Panc1 (cell line): ENCODE data around the gene PLEKHA7. TPM values are rescaled to one million over a fixed set of nuclear protein-coding genes. Genes with fewer than 3 reads are reported as not detected.

Experiments
- ATAC-seq: fragments of 200-7000 bp; cut with Tn5 transposase; 2 replicates; pipeline ENCODE4 v1.9.1; 2020; ENCODE audit warnings: mild to moderate bottlenecking, moderate library complexity
- BruUV-seq: library from RNA; stranded (reverse); fragments of 400-500 nt; replicated peaks from 2 replicates; lab custom pipeline; 2021; lab: Mats Ljungman, UMichigan
- CTCF ChIA-PET: fragments of 300-600 bp; sonication (Branson Sonifier 250); formaldehyde crosslinking; loops from one replicate; lab custom pipeline; 2022; ENCODE audit warnings: antibody characterized with exemption; lab: Charles Lee
- POLR2A ChIA-PET: fragments of 300-600 bp; sonication (Branson Sonifier 250); formaldehyde crosslinking; loops from one replicate; lab custom pipeline; 2022; ENCODE audit warnings: antibody characterized with exemption; lab: Charles Lee
- DNase-seq: peaks from one replicate; pipeline ENCODE4 v3.0.0-alpha.2; 2010; ENCODE audit warnings: low read depth, low spot score
- H3K27ac ChIP-seq: 2 replicates; pipeline ENCODE4 v1.5.1; 2011; ENCODE audit warnings: mild to moderate bottlenecking, low read length, inconsistent platforms
- H3K27me3 ChIP-seq: fragments of 200-500 bp; sonication (Bioruptor generic); 2 replicates; pipeline ENCODE4 v1.6.0; 2014; ENCODE audit warnings: low read length, inconsistent platforms; ENCODE audit not compliant: control insufficient read depth, insufficient read depth
- H3K36me3 ChIP-seq: fragments of 200-500 bp; sonication (Bioruptor generic); 2 replicates; pipeline ENCODE4 v1.5.1; 2014; ENCODE audit warnings: inconsistent platforms, mild to moderate bottlenecking, low read length, moderate library complexity; ENCODE audit not compliant: control insufficient read depth, insufficient read depth
- H3K4me1 ChIP-seq: 2 replicates; pipeline ENCODE4 v1.5.1; 2011; ENCODE audit warnings: inconsistent platforms, mild to moderate bottlenecking, low read length, moderate library complexity; ENCODE audit not compliant: control insufficient read depth, insufficient read depth
- H3K4me3 ChIP-seq, 2 experiments: 2 replicates each; pipeline ENCODE4 v1.5.1; 2011 to 2012; ENCODE audit warnings: low read depth in 2 of 2, low read length in 2 of 2, mild to moderate bottlenecking in 2 of 2, inconsistent platforms in 1 of 2, moderate library complexity in 1 of 2
- H3K9me3 ChIP-seq: fragments of 200-500 bp; sonication (Bioruptor generic); 2 replicates; pipeline ENCODE4 v1.5.1; 2014; ENCODE audit warnings: low read depth, mild to moderate bottlenecking, inconsistent platforms, low read length, moderate library complexity; ENCODE audit not compliant: control insufficient read depth, insufficient read depth
- POLR2AphosphoS5 ChIP-seq: IDR thresholded peaks from 2 replicates; pipeline ENCODE4 v1.6.1; 2012; ENCODE audit warnings: mild to moderate bottlenecking, low read depth, low read length, moderate library complexity
- SIN3A ChIP-seq: IDR thresholded peaks from 2 replicates; pipeline ENCODE4 v1.6.1; 2012; ENCODE audit warnings: low read depth, mild to moderate bottlenecking, low read length, moderate library complexity, borderline replicate concordance; ENCODE audit not compliant: insufficient read depth
- TCF7L2 ChIP-seq: IDR thresholded peaks from 2 replicates; pipeline ENCODE4 v1.6.1; 2011; ENCODE audit warnings: mild to moderate bottlenecking, low read depth, low read length, inconsistent platforms
- in situ Hi-C: cut with HindIII; loops from 2 replicates; pipeline ENCODE4 v1.10.0; 2016; ENCODE audit warnings: low sequenced_read_pairs, low pct_unique_long_range_greater_than_20kb
- intact Hi-C: fragments of 100-400 bp; cut with micrococcal nuclease; formaldehyde crosslinking; loops from one replicate; pipeline ENCODE4 v1.10.0; 2022; ENCODE audit not compliant: unreplicated experiment
- total RNA-seq: library from RNA; stranded (reverse); gene quantifications from one replicate; pipeline ENCODE4 v1.2.1, GENCODE V29; 2021; ENCODE audit not compliant: unreplicated experiment
- TF ChIP-seq, protein P1 (sequence below), 2 experiments: IDR thresholded peaks; 2 replicates each; pipeline ENCODE4 v1.6.1; 2011 to 2012; ENCODE audit warnings: low read depth in 2 of 2, control low read depth in 1 of 2, low read length in 1 of 2, mild to moderate bottlenecking in 1 of 2, moderate library complexity in 1 of 2; ENCODE audit not compliant: insufficient read depth in 1 of 2
- TF ChIP-seq, protein P2 (sequence below): fragments of 450-650 bp; IDR thresholded peaks from 2 replicates; pipeline ENCODE4 v1.5.1; 2017; ENCODE audit warnings: mild to moderate bottlenecking

Gene PLEKHA7
- total RNA-seq, 1 experiment from 2014 or later, result 11.6 TPM

- BruUV-seq, result no TSS peak
- no peak overlapping the region for H3K27ac ChIP-seq
- no peaks in the 10 kb centered on the region for H3K9me3 ChIP-seq
- no peaks in the 10 kb centered on the region for H3K4me1 ChIP-seq
- H3K36me3 ChIP-seq, result no peaks in the 10 kb centered on the region
- no peaks in the 10 kb centered on the region; the same call in none of the 2 replicates for H3K27me3 ChIP-seq
- no peak overlapping the region for H3K4me3 ChIP-seq
- ATAC-seq, result no peak
- CTCF ChIA-PET, result interaction anchor here (0.6 kb wide), 1 partner anchor 287 kb away, joined by 3 read pairs; no protein-coding TSS in a partner anchor
- TF ChIP-seq POLR2AphosphoS5, result no peak
- TF ChIP-seq SIN3A, result no peak
- TF ChIP-seq, protein P1, sequence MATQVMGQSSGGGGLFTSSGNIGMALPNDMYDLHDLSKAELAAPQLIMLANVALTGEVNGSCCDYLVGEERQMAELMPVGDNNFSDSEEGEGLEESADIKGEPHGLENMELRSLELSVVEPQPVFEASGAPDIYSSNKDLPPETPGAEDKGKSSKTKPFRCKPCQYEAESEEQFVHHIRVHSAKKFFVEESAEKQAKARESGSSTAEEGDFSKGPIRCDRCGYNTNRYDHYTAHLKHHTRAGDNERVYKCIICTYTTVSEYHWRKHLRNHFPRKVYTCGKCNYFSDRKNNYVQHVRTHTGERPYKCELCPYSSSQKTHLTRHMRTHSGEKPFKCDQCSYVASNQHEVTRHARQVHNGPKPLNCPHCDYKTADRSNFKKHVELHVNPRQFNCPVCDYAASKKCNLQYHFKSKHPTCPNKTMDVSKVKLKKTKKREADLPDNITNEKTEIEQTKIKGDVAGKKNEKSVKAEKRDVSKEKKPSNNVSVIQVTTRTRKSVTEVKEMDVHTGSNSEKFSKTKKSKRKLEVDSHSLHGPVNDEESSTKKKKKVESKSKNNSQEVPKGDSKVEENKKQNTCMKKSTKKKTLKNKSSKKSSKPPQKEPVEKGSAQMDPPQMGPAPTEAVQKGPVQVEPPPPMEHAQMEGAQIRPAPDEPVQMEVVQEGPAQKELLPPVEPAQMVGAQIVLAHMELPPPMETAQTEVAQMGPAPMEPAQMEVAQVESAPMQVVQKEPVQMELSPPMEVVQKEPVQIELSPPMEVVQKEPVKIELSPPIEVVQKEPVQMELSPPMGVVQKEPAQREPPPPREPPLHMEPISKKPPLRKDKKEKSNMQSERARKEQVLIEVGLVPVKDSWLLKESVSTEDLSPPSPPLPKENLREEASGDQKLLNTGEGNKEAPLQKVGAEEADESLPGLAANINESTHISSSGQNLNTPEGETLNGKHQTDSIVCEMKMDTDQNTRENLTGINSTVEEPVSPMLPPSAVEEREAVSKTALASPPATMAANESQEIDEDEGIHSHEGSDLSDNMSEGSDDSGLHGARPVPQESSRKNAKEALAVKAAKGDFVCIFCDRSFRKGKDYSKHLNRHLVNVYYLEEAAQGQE (IDR thresholded peaks at IDR 0.05; ENCODE audit: insufficient read depth in 1 of 2, low read depth in 2 of 2, low read length in 1 of 2), result no peak
- TF ChIP-seq, protein P2, sequence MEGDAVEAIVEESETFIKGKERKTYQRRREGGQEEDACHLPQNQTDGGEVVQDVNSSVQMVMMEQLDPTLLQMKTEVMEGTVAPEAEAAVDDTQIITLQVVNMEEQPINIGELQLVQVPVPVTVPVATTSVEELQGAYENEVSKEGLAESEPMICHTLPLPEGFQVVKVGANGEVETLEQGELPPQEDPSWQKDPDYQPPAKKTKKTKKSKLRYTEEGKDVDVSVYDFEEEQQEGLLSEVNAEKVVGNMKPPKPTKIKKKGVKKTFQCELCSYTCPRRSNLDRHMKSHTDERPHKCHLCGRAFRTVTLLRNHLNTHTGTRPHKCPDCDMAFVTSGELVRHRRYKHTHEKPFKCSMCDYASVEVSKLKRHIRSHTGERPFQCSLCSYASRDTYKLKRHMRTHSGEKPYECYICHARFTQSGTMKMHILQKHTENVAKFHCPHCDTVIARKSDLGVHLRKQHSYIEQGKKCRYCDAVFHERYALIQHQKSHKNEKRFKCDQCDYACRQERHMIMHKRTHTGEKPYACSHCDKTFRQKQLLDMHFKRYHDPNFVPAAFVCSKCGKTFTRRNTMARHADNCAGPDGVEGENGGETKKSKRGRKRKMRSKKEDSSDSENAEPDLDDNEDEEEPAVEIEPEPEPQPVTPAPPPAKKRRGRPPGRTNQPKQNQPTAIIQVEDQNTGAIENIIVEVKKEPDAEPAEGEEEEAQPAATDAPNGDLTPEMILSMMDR, result no peak
- TF ChIP-seq TCF7L2, result no peak
- no peak for DNase-seq
- intact Hi-C loops, result no loop called here
- in situ Hi-C loops, result no loop called here
- POLR2A ChIA-PET, result no interaction called here
These were observed 101.5 kb downstream of the PLEKHA7 start for GRCh38 chr11:16912692-16913111.

DNA sequence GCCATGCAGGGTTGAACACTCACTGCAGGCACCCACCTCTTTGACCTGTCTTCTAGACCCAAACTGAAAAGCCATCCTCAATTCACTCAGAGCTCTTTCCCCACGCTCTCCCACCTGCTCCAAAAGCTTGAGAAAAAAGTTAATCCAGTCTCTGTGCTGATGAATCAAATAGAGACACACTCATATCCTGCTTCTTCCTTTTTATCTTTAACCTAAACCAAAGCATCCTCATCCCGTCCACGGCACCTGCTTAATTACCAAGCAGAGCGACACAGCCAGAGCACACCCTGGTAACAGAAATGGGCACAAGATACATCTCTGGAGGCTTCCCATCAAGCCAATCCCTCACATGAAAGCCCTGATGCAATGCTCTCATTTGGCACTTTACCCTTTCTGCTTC, 102.6 kb downstream of the PLEKHA7 start:
- Histone ChIP-seq H3K9me3 (no peaks in the 10 kb centered on the region), H3K4me3 (no peak overlapping the region), H3K27me3 (no peaks in the 10 kb centered on the region; the same call in none of the 2 replicates), H3K4me1 (no peaks in the 10 kb centered on the region), H3K36me3 (no peaks in the 10 kb centered on the region), H3K27ac (no peak overlapping the region)
- intact Hi-C loops (no loop called here), in situ Hi-C loops (no loop called here)
- ATAC-seq (no peak), DNase-seq (no peak)
- TF ChIP-seq, protein P2, result no peak
- no peak for TF ChIP-seq POLR2AphosphoS5
- TF ChIP-seq, protein P1 (IDR thresholded peaks at IDR 0.05; ENCODE audit: insufficient read depth in 1 of 2, low read depth in 2 of 2, low read length in 1 of 2), result no peak
- ChIA-PET CTCF (no interaction called here), POLR2A (no interaction called here)
- BruUV-seq, result no TSS peak
